Calu3 (cell line): ENCODE measurements around the gene SART3. TPM values are rescaled to one million over a fixed set of nuclear protein-coding genes. Genes with fewer than 3 reads are reported as not detected.
"Not testable (repeated sequence)": the region's sequence is repeated elsewhere in the genome, so short reads cannot be mapped to it uniquely, and the experiment has no call there.

Experiments
- BruUV-seq: library from RNA; stranded (reverse); fragments of 400-500 nt; replicated peaks from 2 replicates; lab custom pipeline; 2021; lab: Mats Ljungman, UMichigan
- CTCF ChIA-PET: fragments of 300-600 bp; sonication (Branson Sonifier 250); formaldehyde crosslinking; loops from one replicate; lab custom pipeline; 2022; ENCODE audit warnings: antibody characterized with exemption; lab: Charles Lee
- DNase-seq: peaks from one replicate; pipeline ENCODE4 v3.0.0; 2022
- H3K27ac Mint-ChIP-seq: one replicate; pipeline ENCODE4 v1.8.0; 2022; ENCODE audit warnings: mixed read lengths; ENCODE audit not compliant: unreplicated experiment
- H3K27me3 Mint-ChIP-seq: one replicate; pipeline ENCODE4 v1.8.0; 2022; ENCODE audit warnings: mixed read lengths; ENCODE audit not compliant: unreplicated experiment
- H3K36me3 Mint-ChIP-seq: one replicate; pipeline ENCODE4 v1.8.0; 2022; ENCODE audit warnings: mild to moderate bottlenecking, moderate library complexity, mixed read lengths; ENCODE audit not compliant: insufficient read depth, unreplicated experiment
- H3K4me1 Mint-ChIP-seq: one replicate; pipeline ENCODE4 v1.8.0; 2022; ENCODE audit warnings: mild to moderate bottlenecking, low read depth, mixed read lengths; ENCODE audit not compliant: unreplicated experiment
- H3K4me3 Mint-ChIP-seq: one replicate; pipeline ENCODE4 v1.8.0; 2022; ENCODE audit warnings: mild to moderate bottlenecking, low read depth, moderate library complexity, mixed read lengths; ENCODE audit not compliant: unreplicated experiment
- H3K9me3 Mint-ChIP-seq: one replicate; pipeline ENCODE4 v1.8.0; 2022; ENCODE audit warnings: low read depth, mixed read lengths; ENCODE audit not compliant: unreplicated experiment
- intact Hi-C: fragments of 100-400 bp; cut with micrococcal nuclease; formaldehyde crosslinking; loops from one replicate; pipeline ENCODE4 v1.10.0; 2022; ENCODE audit not compliant: unreplicated experiment
- total RNA-seq: library from RNA; stranded (reverse); gene quantifications from 2 replicates; pipeline ENCODE4 v1.2.3, GENCODE V29; 2022
- TF ChIP-seq, protein P1 (sequence below): fragments of 200-600 bp; IDR thresholded peaks from one replicate; pipeline ENCODE4 v1.8.0; 2022; ENCODE audit warnings: antibody characterized with exemption; ENCODE audit not compliant: unreplicated experiment

Gene SART3
- total RNA-seq, 1 experiment from 2014 or later, result 91.7 TPM

DNA sequence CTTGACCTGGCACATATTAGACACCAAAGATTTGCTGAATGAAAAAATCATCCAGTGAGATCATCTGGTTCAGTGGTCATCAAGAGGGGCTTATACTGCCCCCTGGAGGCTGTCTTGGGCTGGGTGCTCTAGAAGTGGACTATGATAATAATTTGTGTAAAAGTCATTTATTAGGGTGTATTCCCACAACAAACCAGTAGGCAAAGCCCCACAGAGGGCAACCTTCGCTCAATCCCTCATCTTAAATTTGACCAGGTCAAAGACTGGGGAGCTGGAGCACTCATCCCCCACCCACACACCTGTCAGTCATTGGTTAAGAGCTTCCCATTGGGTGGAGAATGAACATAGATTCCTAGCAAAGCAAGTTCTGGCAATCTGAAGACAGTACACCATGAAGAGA is 65.9 kb downstream of the SART3 start:
- H3K36me3 Mint-ChIP-seq, result no peaks in the 10 kb centered on the region
- no peaks in the 10 kb centered on the region for H3K9me3 Mint-ChIP-seq
- H3K27ac Mint-ChIP-seq, result no peak overlapping the region
- no peaks in the 10 kb centered on the region for H3K4me1 Mint-ChIP-seq
- H3K27me3 Mint-ChIP-seq, result peaks cover 79% of the 10 kb centered on the region
- no TSS peak for BruUV-seq
- H3K4me3 Mint-ChIP-seq, result no peak overlapping the region
- CTCF ChIA-PET, result interaction anchor here (1.2 kb wide), 1 partner anchor 505 kb away, joined by 6 read pairs; no protein-coding TSS in a partner anchor
- intact Hi-C loops, result loop anchor here (1.0 to 10.0 kb wide), 2 partner anchors 430 to 505 kb away; no protein-coding TSS in a partner anchor
- TF ChIP-seq, protein P1, sequence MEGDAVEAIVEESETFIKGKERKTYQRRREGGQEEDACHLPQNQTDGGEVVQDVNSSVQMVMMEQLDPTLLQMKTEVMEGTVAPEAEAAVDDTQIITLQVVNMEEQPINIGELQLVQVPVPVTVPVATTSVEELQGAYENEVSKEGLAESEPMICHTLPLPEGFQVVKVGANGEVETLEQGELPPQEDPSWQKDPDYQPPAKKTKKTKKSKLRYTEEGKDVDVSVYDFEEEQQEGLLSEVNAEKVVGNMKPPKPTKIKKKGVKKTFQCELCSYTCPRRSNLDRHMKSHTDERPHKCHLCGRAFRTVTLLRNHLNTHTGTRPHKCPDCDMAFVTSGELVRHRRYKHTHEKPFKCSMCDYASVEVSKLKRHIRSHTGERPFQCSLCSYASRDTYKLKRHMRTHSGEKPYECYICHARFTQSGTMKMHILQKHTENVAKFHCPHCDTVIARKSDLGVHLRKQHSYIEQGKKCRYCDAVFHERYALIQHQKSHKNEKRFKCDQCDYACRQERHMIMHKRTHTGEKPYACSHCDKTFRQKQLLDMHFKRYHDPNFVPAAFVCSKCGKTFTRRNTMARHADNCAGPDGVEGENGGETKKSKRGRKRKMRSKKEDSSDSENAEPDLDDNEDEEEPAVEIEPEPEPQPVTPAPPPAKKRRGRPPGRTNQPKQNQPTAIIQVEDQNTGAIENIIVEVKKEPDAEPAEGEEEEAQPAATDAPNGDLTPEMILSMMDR, result peak; percentile 74
- peak; percentile 60 for DNase-seq

DNA sequence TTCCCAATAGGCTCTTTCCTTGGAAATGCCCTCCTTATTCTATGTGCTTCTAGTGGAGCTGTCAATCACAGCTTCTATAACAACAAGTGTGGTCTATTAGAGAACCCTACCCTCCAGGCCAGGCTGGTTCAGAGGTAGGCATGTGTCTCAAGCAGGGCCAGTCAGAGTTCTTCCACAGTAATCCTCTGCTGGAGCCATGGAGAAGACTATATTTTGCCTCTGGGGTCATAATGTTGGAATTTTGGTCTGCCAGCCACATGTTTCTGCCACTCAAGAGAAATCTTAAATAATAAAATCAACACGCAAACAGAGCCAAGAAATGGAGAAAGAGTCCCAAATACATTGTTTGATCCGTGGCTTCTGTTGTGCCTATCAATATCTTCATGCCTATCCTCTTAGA is 69.7 kb downstream of the SART3 start:
- CTCF ChIA-PET, result no interaction called here
- TF ChIP-seq, protein P1, result no peak
- H3K27me3 Mint-ChIP-seq, result peaks cover 61% of the 10 kb centered on the region
- DNase-seq, result no peak
- peaks cover 7% of the 10 kb centered on the region for H3K9me3 Mint-ChIP-seq
- no TSS peak for BruUV-seq
- H3K27ac Mint-ChIP-seq, result no peak overlapping the region
- no peaks in the 10 kb centered on the region for H3K36me3 Mint-ChIP-seq
- H3K4me1 Mint-ChIP-seq, result no peaks in the 10 kb centered on the region
- no peak overlapping the region for H3K4me3 Mint-ChIP-seq
- intact Hi-C loops, result loop anchor here (10.0 kb wide), 1 partner anchor 426 kb away; no protein-coding TSS in a partner anchor

DNA sequence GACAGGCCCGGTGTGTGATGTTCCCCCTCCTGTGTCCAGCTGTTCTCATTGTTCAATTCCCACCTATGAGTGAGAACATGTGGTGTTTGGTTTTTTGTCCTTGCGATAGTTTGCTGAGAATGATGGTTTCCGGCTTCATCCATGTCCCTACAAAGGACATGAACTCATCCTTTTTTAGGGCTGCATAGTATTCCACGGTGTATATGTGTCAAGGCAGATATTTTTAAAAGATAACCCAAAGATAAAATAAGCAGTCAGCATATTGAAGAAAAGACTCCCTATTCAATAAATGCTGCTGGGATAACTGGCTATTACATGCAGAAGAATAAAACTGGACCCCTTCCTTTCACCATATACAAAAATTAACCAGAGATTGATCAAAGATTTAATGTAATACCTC is 73.9 kb downstream of the SART3 start:
- H3K9me3 Mint-ChIP-seq, BruUV-seq, H3K4me3 Mint-ChIP-seq, H3K27ac Mint-ChIP-seq, intact Hi-C loops, DNase-seq, H3K36me3 Mint-ChIP-seq, CTCF ChIA-PET: not testable (repeated sequence)
- peaks cover 42% of the 10 kb centered on the region for H3K27me3 Mint-ChIP-seq
- peaks cover 13% of the 10 kb centered on the region for H3K4me1 Mint-ChIP-seq

DNA sequence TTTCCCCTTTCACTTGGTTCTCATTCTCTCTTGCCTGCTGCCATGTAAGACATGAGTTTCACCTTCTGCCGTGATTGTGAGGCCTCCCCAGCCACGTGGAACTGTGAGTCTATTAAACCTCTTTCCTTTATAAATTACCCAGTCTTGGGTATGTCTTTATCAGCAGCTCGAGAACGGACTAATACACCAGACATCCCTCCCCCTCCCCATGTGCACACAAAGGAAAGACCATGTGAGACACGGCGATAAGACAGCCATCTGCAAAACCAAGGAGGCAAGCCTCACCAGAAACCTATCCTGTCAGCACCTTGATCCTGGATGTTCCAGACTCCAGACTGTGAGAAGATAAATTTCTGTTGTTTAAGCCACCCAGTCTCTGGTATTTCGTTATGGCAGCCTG is 75.6 kb downstream of the SART3 start:
- H3K36me3 Mint-ChIP-seq, H3K9me3 Mint-ChIP-seq: not testable (repeated sequence)

DNA sequence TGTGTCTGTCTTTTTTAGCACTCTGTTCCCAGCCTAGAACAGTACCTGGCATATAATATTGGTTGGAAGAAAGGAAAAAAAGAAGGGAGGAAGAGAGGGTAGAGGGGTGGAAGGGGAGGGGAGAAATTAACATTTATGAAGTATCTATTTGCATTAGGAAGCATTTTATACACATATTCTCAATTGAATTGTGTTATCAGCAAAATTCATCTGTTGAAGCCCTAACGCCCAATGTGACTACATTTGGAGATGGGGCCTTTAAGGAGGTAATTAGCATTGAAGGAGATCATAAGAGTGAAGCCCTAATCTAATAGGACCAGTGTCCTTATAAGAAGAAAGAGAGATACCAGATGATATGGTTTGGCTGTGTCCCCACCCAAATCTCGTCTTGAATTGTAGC is 76.1 kb downstream of the SART3 start:
- no peak overlapping the region for H3K4me3 Mint-ChIP-seq
- peaks cover 10% of the 10 kb centered on the region for H3K9me3 Mint-ChIP-seq
- peaks cover 45% of the 10 kb centered on the region for H3K27me3 Mint-ChIP-seq
- no peak overlapping the region for H3K27ac Mint-ChIP-seq
- TF ChIP-seq, protein P1, result no peak
- no peak for DNase-seq
- CTCF ChIA-PET, result no interaction called here
- H3K36me3 Mint-ChIP-seq, result peaks cover 4% of the 10 kb centered on the region
- BruUV-seq, result no TSS peak
- peaks cover 13% of the 10 kb centered on the region for H3K4me1 Mint-ChIP-seq
- intact Hi-C loops, result no loop called here

More for the DNA sequence above, 75.6 kb downstream of the SART3 start:
- peaks cover 13% of the 10 kb centered on the region for H3K4me1 Mint-ChIP-seq
- H3K27ac Mint-ChIP-seq, DNase-seq, CTCF ChIA-PET, intact Hi-C loops, BruUV-seq, H3K4me3 Mint-ChIP-seq: not testable (repeated sequence)
- H3K27me3 Mint-ChIP-seq, result peaks cover 42% of the 10 kb centered on the region
